ENCODE measurements around the gene KCNK6. TPM values are rescaled to one million over a fixed set of nuclear protein-coding genes. Genes with fewer than 3 reads are reported as not detected.

Gene KCNK6
- total and polyA plus RNA-seq, 4 donors = 3.0 to 10.8 (median 8.5) TPM

DNA sequence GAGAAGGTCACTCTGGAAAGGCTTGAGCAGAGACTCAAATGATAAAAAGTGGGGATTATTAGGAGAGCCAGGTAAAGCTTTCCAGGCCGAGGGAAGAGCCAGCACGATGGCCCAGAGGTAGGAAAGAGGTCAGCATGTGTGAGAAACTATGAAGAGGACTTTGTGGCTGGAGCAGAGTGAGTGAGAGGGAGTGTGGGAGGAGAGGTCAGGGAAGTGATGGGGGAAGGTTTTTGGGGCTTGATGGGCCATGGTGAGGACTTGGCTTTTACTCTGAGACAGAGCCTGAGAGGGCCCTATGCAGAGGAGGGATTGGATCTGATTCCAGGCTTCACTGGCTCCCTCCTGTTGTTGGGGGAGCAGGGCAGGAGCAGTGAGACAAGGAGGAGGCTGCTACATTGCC, 21.3 kb downstream of the KCNK6 start:
- TF ChIP-seq, protein P1, sequence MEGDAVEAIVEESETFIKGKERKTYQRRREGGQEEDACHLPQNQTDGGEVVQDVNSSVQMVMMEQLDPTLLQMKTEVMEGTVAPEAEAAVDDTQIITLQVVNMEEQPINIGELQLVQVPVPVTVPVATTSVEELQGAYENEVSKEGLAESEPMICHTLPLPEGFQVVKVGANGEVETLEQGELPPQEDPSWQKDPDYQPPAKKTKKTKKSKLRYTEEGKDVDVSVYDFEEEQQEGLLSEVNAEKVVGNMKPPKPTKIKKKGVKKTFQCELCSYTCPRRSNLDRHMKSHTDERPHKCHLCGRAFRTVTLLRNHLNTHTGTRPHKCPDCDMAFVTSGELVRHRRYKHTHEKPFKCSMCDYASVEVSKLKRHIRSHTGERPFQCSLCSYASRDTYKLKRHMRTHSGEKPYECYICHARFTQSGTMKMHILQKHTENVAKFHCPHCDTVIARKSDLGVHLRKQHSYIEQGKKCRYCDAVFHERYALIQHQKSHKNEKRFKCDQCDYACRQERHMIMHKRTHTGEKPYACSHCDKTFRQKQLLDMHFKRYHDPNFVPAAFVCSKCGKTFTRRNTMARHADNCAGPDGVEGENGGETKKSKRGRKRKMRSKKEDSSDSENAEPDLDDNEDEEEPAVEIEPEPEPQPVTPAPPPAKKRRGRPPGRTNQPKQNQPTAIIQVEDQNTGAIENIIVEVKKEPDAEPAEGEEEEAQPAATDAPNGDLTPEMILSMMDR (IDR thresholded peaks at IDR 0.05; ENCODE audit: control extremely low read depth, extremely low read depth) = no peak
- Histone ChIP-seq H3K9me3 (ENCODE audit: control insufficient read depth in 4 of 4, insufficient read depth in 3 of 4, low read length in 3 of 4) (no peaks in the 10 kb centered on the region), H3K36me3 (ENCODE audit: control insufficient read depth in 4 of 4, insufficient read depth in 4 of 4, low read length in 4 of 4) (peaks cover 0 to 2% (median 0%) of the 10 kb centered on the region in 4 donors), H3K27ac (ENCODE audit: low read depth in 1 of 2, low read length in 1 of 2) (no peak overlapping the region), H3K4me1 (ENCODE audit: control insufficient read depth in 5 of 5, insufficient read depth in 5 of 5, low read length in 5 of 5) (peaks cover 0 to 8% (median 0%) of the 10 kb centered on the region in 5 donors), H3K9ac (ENCODE audit: insufficient read depth in 1 of 2, low read length in 2 of 2) (no peak overlapping the region), H3K4me3 (no peak overlapping the region), H3K27me3 (ENCODE audit: control insufficient read depth in 3 of 3, insufficient read depth in 3 of 3, low read length in 2 of 3) (no peaks in the 10 kb centered on the region)
- 98 to 99% methylated on average over 2 of the region's 2 CpGs for WGBS, 2 donors
- no peak for DNase-seq
- ATAC-seq (ENCODE audit: insufficient read depth, low FRiP score) = no peak

DNA sequence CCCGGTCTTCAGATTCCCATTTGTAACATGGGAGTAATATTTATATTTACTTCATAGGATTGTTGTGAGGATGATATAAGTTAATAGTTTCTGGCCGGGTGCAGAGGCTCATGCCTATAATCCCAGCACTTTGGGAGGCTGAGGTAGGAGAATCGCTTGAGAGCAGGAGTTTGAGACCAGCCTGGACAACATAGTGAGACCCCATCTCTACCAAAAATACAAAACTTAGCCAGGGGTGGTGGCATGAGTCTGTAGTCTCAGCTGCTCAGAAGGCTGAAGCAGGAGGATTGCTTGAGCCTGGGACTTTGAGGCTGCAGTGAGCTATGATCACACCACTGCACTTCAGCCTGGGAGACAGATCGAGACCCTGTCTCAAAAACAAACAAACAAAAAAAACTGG, 27.2 kb downstream of the KCNK6 start:
- no peak overlapping the region for H3K9ac ChIP-seq (ENCODE audit: insufficient read depth in 1 of 2, low read length in 2 of 2)
- H3K27me3 ChIP-seq (ENCODE audit: control insufficient read depth in 3 of 3, insufficient read depth in 3 of 3, low read length in 2 of 3) = no peaks in the 10 kb centered on the region
- WGBS, 2 donors = 85 to 94% methylated on average over 4 of the region's 4 CpGs
- DNase-seq = no peak
- H3K4me3 ChIP-seq = no peak overlapping the region
- H3K36me3 ChIP-seq (ENCODE audit: control insufficient read depth in 4 of 4, insufficient read depth in 4 of 4, low read length in 4 of 4) = no peaks in the 10 kb centered on the region
- no peak overlapping the region for H3K27ac ChIP-seq (ENCODE audit: low read depth in 1 of 2, low read length in 1 of 2)
- H3K9me3 ChIP-seq (ENCODE audit: control insufficient read depth in 4 of 4, insufficient read depth in 3 of 4, low read length in 3 of 4) = no peaks in the 10 kb centered on the region
- no peak for ATAC-seq (ENCODE audit: insufficient read depth, low FRiP score)
- H3K4me1 ChIP-seq (ENCODE audit: control insufficient read depth in 5 of 5, insufficient read depth in 5 of 5, low read length in 5 of 5) = no peaks in the 10 kb centered on the region
- TF ChIP-seq, protein P1 (IDR thresholded peaks at IDR 0.05; ENCODE audit: control extremely low read depth, extremely low read depth) = no peak

DNA sequence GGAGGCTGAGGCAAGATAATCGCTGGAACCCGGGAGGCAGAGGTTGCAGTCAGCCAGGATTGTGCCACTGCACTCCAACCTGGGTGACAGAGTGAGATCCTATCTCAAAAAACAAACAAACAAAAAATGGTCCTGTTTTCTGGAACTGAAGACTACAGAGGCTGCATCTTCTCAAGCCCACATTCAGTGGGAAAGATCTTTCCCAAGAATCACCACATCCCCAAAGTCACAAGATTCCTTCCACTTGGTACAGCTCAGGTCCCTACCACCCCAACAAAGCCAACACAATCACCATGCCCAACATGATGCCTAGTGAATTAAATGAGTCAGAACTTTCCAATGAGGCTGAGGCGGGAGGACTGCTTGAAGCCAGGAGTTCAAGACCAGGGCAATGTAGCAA, 31.2 kb downstream of the KCNK6 start:
- Histone ChIP-seq H3K36me3 (ENCODE audit: control insufficient read depth in 4 of 4, insufficient read depth in 4 of 4, low read length in 4 of 4) (no peaks in the 10 kb centered on the region), H3K4me1 (ENCODE audit: control insufficient read depth in 5 of 5, insufficient read depth in 5 of 5, low read length in 5 of 5) (no peaks in the 10 kb centered on the region), H3K27ac (ENCODE audit: low read depth in 1 of 2, low read length in 1 of 2) (no peak overlapping the region), H3K27me3 (ENCODE audit: control insufficient read depth in 3 of 3, insufficient read depth in 3 of 3, low read length in 2 of 3) (peaks cover 0 to 3% (median 0%) of the 10 kb centered on the region in 3 donors), H3K4me3 (no peak overlapping the region), H3K9ac (ENCODE audit: insufficient read depth in 1 of 2, low read length in 2 of 2) (no peak overlapping the region), H3K9me3 (ENCODE audit: control insufficient read depth in 4 of 4, insufficient read depth in 3 of 4, low read length in 3 of 4) (no peaks in the 10 kb centered on the region)
- ATAC-seq (ENCODE audit: insufficient read depth, low FRiP score) (no peak), DNase-seq (no peak)
- 80 to 81% methylated on average over 3 of the region's 3 CpGs for WGBS, 2 donors
- TF ChIP-seq, protein P1 (IDR thresholded peaks at IDR 0.05; ENCODE audit: control extremely low read depth, extremely low read depth) = no peak

DNA sequence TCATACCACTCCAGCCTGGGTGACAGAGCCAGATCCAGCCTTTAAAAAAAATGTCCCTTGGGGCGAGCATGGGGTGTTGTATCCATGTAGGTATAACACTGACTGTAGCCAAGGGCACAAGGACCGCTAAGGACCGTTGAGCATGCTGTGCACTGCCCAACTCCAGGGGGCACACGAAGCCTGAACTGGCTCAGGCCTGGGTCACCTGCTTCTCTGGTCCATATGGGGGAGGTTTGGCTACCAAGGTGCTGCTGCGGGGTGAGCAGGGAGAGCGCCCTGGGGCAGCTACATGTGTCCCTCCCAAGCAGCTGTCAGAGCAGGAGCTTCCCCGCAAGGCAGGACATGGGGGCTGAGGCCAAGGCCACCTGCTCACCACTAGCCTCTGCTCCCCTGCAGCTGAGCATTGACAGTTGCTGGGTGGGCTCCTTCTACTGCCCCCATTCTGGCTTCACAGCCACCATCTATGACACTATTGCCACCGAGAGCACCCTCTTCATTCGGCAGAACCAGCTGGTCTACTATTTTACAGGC, 32.3 kb downstream of the KCNK6 start:
- no peak overlapping the region for H3K9ac ChIP-seq (ENCODE audit: insufficient read depth in 1 of 2, low read length in 2 of 2)
- DNase-seq (no peak), ATAC-seq (ENCODE audit: insufficient read depth, low FRiP score) (no peak)
- no peak overlapping the region for H3K4me3 ChIP-seq
- H3K36me3 ChIP-seq (ENCODE audit: control insufficient read depth in 4 of 4, insufficient read depth in 4 of 4, low read length in 4 of 4) = no peaks in the 10 kb centered on the region
- no peaks in the 10 kb centered on the region for H3K4me1 ChIP-seq (ENCODE audit: control insufficient read depth in 5 of 5, insufficient read depth in 5 of 5, low read length in 5 of 5)
- peaks cover 0 to 4% (median 4%) of the 10 kb centered on the region in 3 donors for H3K27me3 ChIP-seq (ENCODE audit: control insufficient read depth in 3 of 3, insufficient read depth in 3 of 3, low read length in 2 of 3)
- no peaks in the 10 kb centered on the region for H3K9me3 ChIP-seq (ENCODE audit: control insufficient read depth in 4 of 4, insufficient read depth in 3 of 4, low read length in 3 of 4)
- TF ChIP-seq, protein P1 (IDR thresholded peaks at IDR 0.05; ENCODE audit: control extremely low read depth, extremely low read depth) = no peak
- no peak overlapping the region for H3K27ac ChIP-seq (ENCODE audit: low read depth in 1 of 2, low read length in 1 of 2)
- WGBS, 2 donors = 71 to 78% methylated on average over 9 of the region's 9 CpGs

Measured in lung (tissue), 12 donors.